ENCODE measurements around the gene ZIC1. TPM values are rescaled to one million over a fixed set of nuclear protein-coding genes. Genes with fewer than 3 reads are reported as not detected.

Gene ZIC1
- polyA plus RNA-seq, 4 donors = 0.03 TPM; not detected in 3

GRCh38 chr3:147458995-147459704 lies 50.0 kb downstream of the ZIC1 start:
- no peaks in the 10 kb centered on the region for H3K36me3 ChIP-seq (ENCODE audit: control insufficient read depth in 3 of 3, insufficient read depth in 2 of 3, low read depth in 1 of 3, low read length in 3 of 3)
- H3K27me3 ChIP-seq (ENCODE audit: control insufficient read depth in 3 of 3, insufficient read depth in 3 of 3, low read length in 3 of 3) = peaks cover 0 to 3% (median 0%) of the 10 kb centered on the region in 3 donors
- no peak overlapping the region for H3K4me3 ChIP-seq (ENCODE audit: low read depth in 1 of 3, low read length in 3 of 3)
- no peak for DNase-seq
- H3K9me3 ChIP-seq (ENCODE audit: control insufficient read depth in 2 of 2, insufficient read depth in 1 of 2, low read depth in 1 of 2, low read length in 1 of 2) = peaks cover 0 to under 1% of the 10 kb centered on the region in 2 donors
- 74 to 83% (median 78%) methylated on average over 1 of the region's 1 CpG for WGBS, 3 donors
- no peaks in the 10 kb centered on the region for H3K4me1 ChIP-seq (ENCODE audit: control insufficient read depth in 3 of 3, insufficient read depth in 2 of 3, low read depth in 1 of 3, low read length in 2 of 3)
- H3K27ac ChIP-seq (ENCODE audit: low read depth in 1 of 3, low read length in 2 of 3) = no peak overlapping the region
- FAIRE-seq = no peak

- Histone ChIP-seq H3K4me3 (ENCODE audit: low read depth in 1 of 3, low read length in 3 of 3) (no peak overlapping the region), H3K27ac (ENCODE audit: low read depth in 1 of 3, low read length in 2 of 3) (no peak overlapping the region), H3K36me3 (ENCODE audit: control insufficient read depth in 3 of 3, insufficient read depth in 2 of 3, low read depth in 1 of 3, low read length in 3 of 3) (no peaks in the 10 kb centered on the region), H3K4me1 (ENCODE audit: control insufficient read depth in 3 of 3, insufficient read depth in 2 of 3, low read depth in 1 of 3, low read length in 2 of 3) (no peaks in the 10 kb centered on the region), H3K9me3 (ENCODE audit: control insufficient read depth in 2 of 2, insufficient read depth in 1 of 2, low read depth in 1 of 2, low read length in 1 of 2) (peaks cover 0 to 2% of the 10 kb centered on the region in 2 donors), H3K27me3 (ENCODE audit: control insufficient read depth in 3 of 3, insufficient read depth in 3 of 3, low read length in 3 of 3) (peaks cover 0 to 3% (median 0%) of the 10 kb centered on the region in 3 donors)
- FAIRE-seq (no peak), DNase-seq (no peak)
- 34 to 41% (median 41%) methylated on average over 1 of the region's 1 CpG for WGBS, 3 donors
Measured at GRCh38 chr3:147462856-147463255, 53.7 kb downstream of the ZIC1 start.

Other genes starting within 250 kb of the ZIC1 start
- under 1 TPM in 1 of 4 donors, not detected in 3; 0.03 TPM for gene ZIC4, start 2.8 kb upstream of the ZIC1 start, polyA plus RNA-seq

Data from small intestine (tissue), 7 donors.